K562 (cell line): ENCODE measurements around the gene FARP1. TPM values are rescaled to one million over a fixed set of nuclear protein-coding genes. Genes with fewer than 3 reads are reported as not detected.
A peak's percentile ranks its signal among the peaks of the same experiment; 100 is the strongest.

ENCODE experiments used
- ARID2 ChIP-seq: fragments of 450-650 bp; IDR thresholded peaks from 2 replicates; pipeline ENCODE4 v1.6.1; 2017; ENCODE audit warnings: antibody characterized with exemption, mild to moderate bottlenecking
- DMBX1 ChIP-seq: fragments of 250-450 bp; sonication (Bioruptor Pico); IDR thresholded peaks from 2 replicates; pipeline ENCODE4 v1.8.0; 2022; ENCODE audit warnings: inconsistent platforms, mild to moderate bottlenecking, moderate library complexity, borderline replicate concordance
- FOXA3 ChIP-seq, 2 experiments: fragments of 450-650 bp in 1 of 2; sonication (generic) in 1 of 2; formaldehyde crosslinking; IDR thresholded peaks in 1 of 2; conservative IDR thresholded peaks in 1 of 2; 2 replicates each; pipeline versions ENCODE4 v1.4.0 to v1.8.0; 2020 to 2022; ENCODE audit warnings: mild to moderate bottlenecking in 2 of 2, missing genetic modification reagents in 1 of 2
- HDAC1 ChIP-seq, 2 experiments: fragments of 450-650 bp; IDR thresholded peaks; 2 replicates each; pipeline ENCODE4 v1.6.1; 2016 to 2017; ENCODE audit warnings: inconsistent platforms in 1 of 2, mild to moderate bottlenecking in 1 of 2, moderate library complexity in 1 of 2
- HDAC2 ChIP-seq: fragments of 450-650 bp; IDR thresholded peaks from 2 replicates; pipeline ENCODE4 v1.6.1; 2016; ENCODE audit warnings: mild to moderate bottlenecking
- MAFG ChIP-seq: fragments of 450-650 bp; conservative IDR thresholded peaks from 2 replicates; pipeline ENCODE4 v1.6.1; 2016; ENCODE audit warnings: missing genetic modification characterization, missing compliant biosample characterization
- MTA1 ChIP-seq: fragments of 450-650 bp; IDR thresholded peaks from 2 replicates; pipeline ENCODE4 v1.6.1; 2017; ENCODE audit warnings: borderline replicate concordance
- NCOA6 ChIP-seq: fragments of 450-650 bp; IDR thresholded peaks from 2 replicates; pipeline ENCODE4 v1.6.1; 2017; ENCODE audit warnings: mild to moderate bottlenecking
- NELFE ChIP-seq: IDR thresholded peaks from 2 replicates; pipeline ENCODE4 v1.6.1; 2011; ENCODE audit warnings: mild to moderate bottlenecking; ENCODE audit not compliant: insufficient read depth, insufficient read length
- NR3C1 ChIP-seq: sonication (generic); formaldehyde crosslinking; IDR thresholded peaks from 2 replicates; pipeline ENCODE4 v1.8.1; 2022; ENCODE audit warnings: missing genetic modification reagents
- PTBP1 ChIP-seq: fragments of 200-400 bp; formaldehyde crosslinking; IDR thresholded peaks from 2 replicates; pipeline ENCODE4 v1.6.1; 2017; ENCODE audit warnings: low read depth, low read length
- TAF9B ChIP-seq: fragments of 450-650 bp; IDR thresholded peaks from 2 replicates; pipeline ENCODE4 v1.6.1; 2018; ENCODE audit warnings: mild to moderate bottlenecking; ENCODE audit not compliant: partially characterized antibody
- ZKSCAN3 ChIP-seq: fragments of 250-450 bp; sonication (Bioruptor Pico); IDR thresholded peaks from 2 replicates; pipeline ENCODE4 v1.4.0; 2020
- ZNF507 ChIP-seq: conservative IDR thresholded peaks from 2 replicates; pipeline ENCODE4 v1.6.1; 2017; ENCODE audit warnings: missing genetic modification characterization, missing compliant biosample characterization
- ZNF668 ChIP-seq: fragments of 250-450 bp; sonication (Bioruptor Pico); IDR thresholded peaks from 2 replicates; pipeline ENCODE4 v1.8.0; 2022; ENCODE audit warnings: mild to moderate bottlenecking, inconsistent platforms
- polyA plus RNA-seq, 8 experiments: library from polyadenylated mRNA; depleted of rRNA in 4 of 8; stranded (reverse) in 5 of 8; unstranded in 3 of 8; fragments of >200 nt; fragmentation: Nextera tagmentation in 2 of 8; fragmentation: Illumina TruSeq in 1 of 8; extraction: Ambion mirVana in 2 of 8; extraction: Trizol in 1 of 8; gene quantifications; 2 replicates each; pipeline versions ENCODE4 v1.2.1 to v1.2.3, GENCODE V29; 2011 to 2014; ENCODE audit warnings: inconsistent platforms in 1 of 8, missing spikeins in 1 of 8
- total RNA-seq, 7 experiments: library from RNA; depleted of rRNA in 6 of 7; stranded (reverse); fragments of >200 nt in 6 of 7; fragmentation: Illumina TruSeq in 2 of 7; extraction: Trizol in 2 of 7; gene quantifications; 2 replicates each; pipeline versions ENCODE4 v1.2.1 to v1.2.3, GENCODE V29; 2011 to 2021; ENCODE audit warnings: low replicate concordance in 1 of 7
- TF ChIP-seq, protein P1 (sequence below): fragments of 250-450 bp; sonication (Bioruptor Pico); IDR thresholded peaks from 2 replicates; pipeline ENCODE4 v1.4.0; 2020; ENCODE audit warnings: mild to moderate bottlenecking
- TF ChIP-seq, protein P2 (sequence below): sonication (generic); formaldehyde crosslinking; IDR thresholded peaks from 2 replicates; pipeline ENCODE4 v1.8.1; 2023; ENCODE audit warnings: mild to moderate bottlenecking, missing genetic modification reagents
- TF ChIP-seq, protein P3 (sequence below): fragments of 250-450 bp; sonication (Bioruptor Pico); IDR thresholded peaks from 2 replicates; pipeline ENCODE4 v1.8.0; 2021; ENCODE audit warnings: moderate library complexity, mild to moderate bottlenecking, inconsistent platforms
- TF ChIP-seq, protein P4 (sequence below), 2 experiments: fragments of 450-650 bp; IDR thresholded peaks; 2 replicates each; pipeline ENCODE4 v1.6.1; 2018; ENCODE audit warnings: mild to moderate bottlenecking in 2 of 2, low read depth in 1 of 2; ENCODE audit not compliant: partially characterized antibody in 2 of 2

Gene FARP1
- total and polyA plus RNA-seq, 9 of the 15 experiments (the other 6 are each of a cell fraction or from before 2014, with no cell fraction given), result 0.03 to 0.29 (median 0.05) TPM; not detected in 3

DNA sequence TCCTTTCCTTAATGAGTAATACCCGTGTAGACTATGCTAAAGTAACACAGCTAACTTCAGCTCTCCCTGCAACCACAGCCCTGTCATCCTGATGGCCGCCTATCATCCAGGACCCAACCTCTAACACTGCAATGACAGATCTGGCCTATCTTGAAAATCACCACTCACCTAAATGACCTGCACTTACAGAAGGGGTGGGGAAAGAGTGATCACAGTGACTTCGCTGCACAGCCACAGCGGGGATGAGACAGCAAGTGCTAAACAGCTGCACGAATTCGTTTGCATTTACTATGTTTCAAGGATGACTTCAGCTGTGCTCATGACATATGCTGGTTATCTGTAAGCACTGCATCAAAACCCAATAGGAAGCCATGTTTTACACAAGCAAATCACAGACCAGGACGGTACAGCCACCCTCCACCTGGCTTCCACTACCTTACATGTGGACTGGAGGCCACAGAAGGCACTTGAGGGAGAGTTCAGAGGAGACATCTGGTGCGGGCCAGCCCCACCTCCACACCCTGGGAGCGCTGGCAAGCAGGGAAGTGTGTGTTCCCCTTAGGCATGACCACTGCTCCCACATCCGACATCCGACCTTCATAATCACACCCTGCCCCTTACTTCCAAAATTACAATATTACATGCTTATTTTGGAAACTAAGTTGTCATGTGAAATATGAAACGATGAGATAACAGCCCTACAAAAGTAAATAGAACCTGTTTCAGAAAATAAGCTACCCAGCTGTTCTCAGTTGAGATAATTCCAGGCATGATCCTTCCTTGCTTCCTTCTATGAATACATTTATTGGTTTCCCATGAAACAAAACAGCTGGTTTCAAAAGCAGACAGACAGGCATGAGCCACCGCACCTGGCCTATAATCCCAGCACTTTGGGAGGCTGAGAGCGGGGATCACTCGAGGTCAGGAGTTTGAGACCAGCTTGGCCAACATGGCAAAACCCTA, 338.3 kb downstream of the FARP1 start (continued):
- TF ChIP-seq HDAC1 (IDR thresholded peaks at IDR 0.05), result peak in 1 of 2 experiments; percentile 91; a peak in 2 of 4 replicates
- no peak for TF ChIP-seq PTBP1
- peak; percentile 42; the same call in 1 of the 2 replicates for TF ChIP-seq DMBX1
- no peak for TF ChIP-seq ZKSCAN3
- TF ChIP-seq, protein P1, sequence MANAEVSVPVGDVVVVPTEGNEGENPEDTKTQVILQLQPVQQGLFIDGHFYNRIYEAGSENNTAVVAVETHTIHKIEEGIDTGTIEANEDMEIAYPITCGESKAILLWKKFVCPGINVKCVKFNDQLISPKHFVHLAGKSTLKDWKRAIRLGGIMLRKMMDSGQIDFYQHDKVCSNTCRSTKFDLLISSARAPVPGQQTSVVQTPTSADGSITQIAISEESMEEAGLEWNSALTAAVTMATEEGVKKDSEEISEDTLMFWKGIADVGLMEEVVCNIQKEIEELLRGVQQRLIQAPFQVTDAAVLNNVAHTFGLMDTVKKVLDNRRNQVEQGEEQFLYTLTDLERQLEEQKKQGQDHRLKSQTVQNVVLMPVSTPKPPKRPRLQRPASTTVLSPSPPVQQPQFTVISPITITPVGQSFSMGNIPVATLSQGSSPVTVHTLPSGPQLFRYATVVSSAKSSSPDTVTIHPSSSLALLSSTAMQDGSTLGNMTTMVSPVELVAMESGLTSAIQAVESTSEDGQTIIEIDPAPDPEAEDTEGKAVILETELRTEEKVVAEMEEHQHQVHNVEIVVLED, result no peak
- TF ChIP-seq TAF9B, result peak; percentile 95
- TF ChIP-seq, protein P2, sequence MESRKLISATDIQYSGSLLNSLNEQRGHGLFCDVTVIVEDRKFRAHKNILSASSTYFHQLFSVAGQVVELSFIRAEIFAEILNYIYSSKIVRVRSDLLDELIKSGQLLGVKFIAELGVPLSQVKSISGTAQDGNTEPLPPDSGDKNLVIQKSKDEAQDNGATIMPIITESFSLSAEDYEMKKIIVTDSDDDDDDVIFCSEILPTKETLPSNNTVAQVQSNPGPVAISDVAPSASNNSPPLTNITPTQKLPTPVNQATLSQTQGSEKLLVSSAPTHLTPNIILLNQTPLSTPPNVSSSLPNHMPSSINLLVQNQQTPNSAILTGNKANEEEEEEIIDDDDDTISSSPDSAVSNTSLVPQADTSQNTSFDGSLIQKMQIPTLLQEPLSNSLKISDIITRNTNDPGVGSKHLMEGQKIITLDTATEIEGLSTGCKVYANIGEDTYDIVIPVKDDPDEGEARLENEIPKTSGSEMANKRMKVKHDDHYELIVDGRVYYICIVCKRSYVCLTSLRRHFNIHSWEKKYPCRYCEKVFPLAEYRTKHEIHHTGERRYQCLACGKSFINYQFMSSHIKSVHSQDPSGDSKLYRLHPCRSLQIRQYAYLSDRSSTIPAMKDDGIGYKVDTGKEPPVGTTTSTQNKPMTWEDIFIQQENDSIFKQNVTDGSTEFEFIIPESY, result no peak
- 0 out of 4 replicates have a peak, but pooled peaks of 1 of the 2 experiments have one; percentile 10 for TF ChIP-seq FOXA3 (CRISPR knock-in tag; conservative IDR thresholded peaks at IDR 0.05 in 1 of 2, IDR thresholded peaks at IDR 0.05 in 1 of 2)
- TF ChIP-seq HDAC2, result 0 out of 2 replicates have a peak, but pooled peaks have one; percentile 67
- no peak for TF ChIP-seq NELFE
- TF ChIP-seq ZNF668 (CRISPR knock-in tag), result no peak
- no peak for TF ChIP-seq NR3C1 (CRISPR knock-in tag)
- TF ChIP-seq MAFG (tag), result peak; percentile 70
- no peak for TF ChIP-seq NCOA6
- TF ChIP-seq ARID2, result no peak
- no peak for TF ChIP-seq ZNF507 (tag)
- TF ChIP-seq, protein P3, sequence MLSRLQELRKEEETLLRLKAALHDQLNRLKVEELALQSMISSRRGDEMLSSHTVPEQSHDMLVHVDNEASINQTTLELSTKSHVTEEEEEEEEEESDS (CRISPR knock-in tag), result no peak
- 0 out of 2 replicates have a peak, but pooled peaks have one; percentile 25 for TF ChIP-seq MTA1
- TF ChIP-seq, protein P4, sequence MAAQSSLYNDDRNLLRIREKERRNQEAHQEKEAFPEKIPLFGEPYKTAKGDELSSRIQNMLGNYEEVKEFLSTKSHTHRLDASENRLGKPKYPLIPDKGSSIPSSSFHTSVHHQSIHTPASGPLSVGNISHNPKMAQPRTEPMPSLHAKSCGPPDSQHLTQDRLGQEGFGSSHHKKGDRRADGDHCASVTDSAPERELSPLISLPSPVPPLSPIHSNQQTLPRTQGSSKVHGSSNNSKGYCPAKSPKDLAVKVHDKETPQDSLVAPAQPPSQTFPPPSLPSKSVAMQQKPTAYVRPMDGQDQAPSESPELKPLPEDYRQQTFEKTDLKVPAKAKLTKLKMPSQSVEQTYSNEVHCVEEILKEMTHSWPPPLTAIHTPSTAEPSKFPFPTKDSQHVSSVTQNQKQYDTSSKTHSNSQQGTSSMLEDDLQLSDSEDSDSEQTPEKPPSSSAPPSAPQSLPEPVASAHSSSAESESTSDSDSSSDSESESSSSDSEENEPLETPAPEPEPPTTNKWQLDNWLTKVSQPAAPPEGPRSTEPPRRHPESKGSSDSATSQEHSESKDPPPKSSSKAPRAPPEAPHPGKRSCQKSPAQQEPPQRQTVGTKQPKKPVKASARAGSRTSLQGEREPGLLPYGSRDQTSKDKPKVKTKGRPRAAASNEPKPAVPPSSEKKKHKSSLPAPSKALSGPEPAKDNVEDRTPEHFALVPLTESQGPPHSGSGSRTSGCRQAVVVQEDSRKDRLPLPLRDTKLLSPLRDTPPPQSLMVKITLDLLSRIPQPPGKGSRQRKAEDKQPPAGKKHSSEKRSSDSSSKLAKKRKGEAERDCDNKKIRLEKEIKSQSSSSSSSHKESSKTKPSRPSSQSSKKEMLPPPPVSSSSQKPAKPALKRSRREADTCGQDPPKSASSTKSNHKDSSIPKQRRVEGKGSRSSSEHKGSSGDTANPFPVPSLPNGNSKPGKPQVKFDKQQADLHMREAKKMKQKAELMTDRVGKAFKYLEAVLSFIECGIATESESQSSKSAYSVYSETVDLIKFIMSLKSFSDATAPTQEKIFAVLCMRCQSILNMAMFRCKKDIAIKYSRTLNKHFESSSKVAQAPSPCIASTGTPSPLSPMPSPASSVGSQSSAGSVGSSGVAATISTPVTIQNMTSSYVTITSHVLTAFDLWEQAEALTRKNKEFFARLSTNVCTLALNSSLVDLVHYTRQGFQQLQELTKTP (IDR thresholded peaks at IDR 0.05; ENCODE audit: low read depth in 1 of 2, partially characterized antibody in 2 of 2), result no peak
